SK-N-SH (cell line): Measurements from ENCODE around the gene PCYOX1L.

Experiments used
- CTCF ChIP-seq: fragments of 200-600 bp; sonication (generic); IDR thresholded peaks from 2 replicates; pipeline ENCODE4 v1.6.1; 2017; ENCODE audit warnings: antibody characterized with exemption, mild to moderate bottlenecking, moderate library complexity
- GATA2 ChIP-seq: sonication (generic); formaldehyde crosslinking; IDR thresholded peaks from 2 replicates; pipeline ENCODE4 v1.5.0; 2020; ENCODE audit warnings: mild to moderate bottlenecking, missing genetic modification reagents
- MAX ChIP-seq: IDR thresholded peaks from 2 replicates; pipeline ENCODE4 v1.4.0; 2012; ENCODE audit warnings: low read depth
- POLR2AphosphoS5 ChIP-seq: IDR thresholded peaks from 2 replicates; pipeline ENCODE4 v1.6.1; 2012; ENCODE audit warnings: low read depth, low read length
- USF2 ChIP-seq: fragments of 150-350 bp; IDR thresholded peaks from 2 replicates; pipeline ENCODE4 v1.6.1; 2017; ENCODE audit warnings: antibody characterized with exemption, low read length, low read depth, borderline replicate concordance

- TF ChIP-seq POLR2AphosphoS5 (no peak), GATA2 (no peak), CTCF (no peak), MAX (no peak), USF2 (no peak)
Measured at GRCh38 chr5:149315753-149316152, 42.1 kb upstream of the PCYOX1L start.
